ENCODE measurements around the gene RNF111.

GRCh38 chr15:59131456-59131855 lies 144.0 kb downstream of the RNF111 start:
- TF ChIP-seq CTCF (IDR thresholded peaks at IDR 0.05) (no peak), POLR2AphosphoS5 (IDR thresholded peaks at IDR 0.05) (no peak)

Data from prostate gland (tissue), 2 donors.